ENCODE results near the gene IFNL4.
"Not testable (repeated sequence)": the region's sequence is repeated elsewhere in the genome, so short reads cannot be mapped to it uniquely, and the experiment has no call there.

The IFNL4 gene

GRCh38 chr19:39223703-39224279 is 24.9 kb downstream of the IFNL4 start:
- DNase-seq (ENCODE audit: low read depth, low spot score), result no peak

- not testable (repeated sequence) for DNase-seq (ENCODE audit: low read depth, low spot score)
Measured at GRCh38 chr19:39219108-39219507, 29.5 kb downstream of the IFNL4 start.

GRCh38 chr19:39218230-39219007 is 30.2 kb downstream of the IFNL4 start:
- DNase-seq (ENCODE audit: low read depth, low spot score), result no peak

- no peak for DNase-seq (ENCODE audit: low read depth, low spot score)
Measured at GRCh38 chr19:39217094-39217493, 31.6 kb downstream of the IFNL4 start.

- DNase-seq (ENCODE audit: low read depth, low spot score), result not testable (repeated sequence)
Measured at GRCh38 chr19:39215323-39215722, 33.3 kb downstream of the IFNL4 start.

GRCh38 chr19:39212375-39212742 is 36.3 kb downstream of the IFNL4 start:
- DNase-seq (ENCODE audit: low read depth, low spot score), result no peak

GRCh38 chr19:39211731-39212374 is 36.8 kb downstream of the IFNL4 start:
- DNase-seq (ENCODE audit: low read depth, low spot score), result no peak

GRCh38 chr19:39209196-39209595 is 39.5 kb downstream of the IFNL4 start:
- no peak for DNase-seq (ENCODE audit: low read depth, low spot score)

GRCh38 chr19:39208175-39208795 is 40.4 kb downstream of the IFNL4 start:
- DNase-seq (ENCODE audit: low read depth, low spot score), result no peak

- DNase-seq (ENCODE audit: low read depth, low spot score), result no peak
Measured at GRCh38 chr19:39207293-39207836, 41.3 kb downstream of the IFNL4 start.

- no peak for DNase-seq (ENCODE audit: low read depth, low spot score)
Measured at GRCh38 chr19:39206122-39206521, 42.5 kb downstream of the IFNL4 start.

GRCh38 chr19:39205449-39205764 is 43.2 kb downstream of the IFNL4 start:
- no peak for DNase-seq (ENCODE audit: low read depth, low spot score)

- no peak for DNase-seq (ENCODE audit: low read depth, low spot score)
Measured at GRCh38 chr19:39203372-39204341, 45.0 kb downstream of the IFNL4 start, which contains the start of gene SYCN. Gene SYCN (minus strand): TSS chr19:39204263. CDS start chr19:39204254, 9 bp downstream.

- no peak for DNase-seq (ENCODE audit: low read depth, low spot score)
Measured at GRCh38 chr19:39202998-39203355, 45.7 kb downstream of the IFNL4 start.

- DNase-seq (ENCODE audit: low read depth, low spot score), result no peak
Measured at GRCh38 chr19:39200803-39201115, 47.9 kb downstream of the IFNL4 start.

GRCh38 chr19:39200066-39200802 is 48.4 kb downstream of the IFNL4 start:
- DNase-seq (ENCODE audit: low read depth, low spot score), result no peak

- no peak for DNase-seq (ENCODE audit: low read depth, low spot score)
Measured at GRCh38 chr19:39199025-39199424, 49.6 kb downstream of the IFNL4 start.

GRCh38 chr19:39197808-39198207 is 50.8 kb downstream of the IFNL4 start:
- no peak for DNase-seq (ENCODE audit: low read depth, low spot score)

- no peak for DNase-seq (ENCODE audit: low read depth, low spot score)
Measured at GRCh38 chr19:39196860-39197562, 51.6 kb downstream of the IFNL4 start, which contains the start of gene NCCRP1. Gene NCCRP1 (plus strand): TSS chr19:39196964. CDS start chr19:39196983, 19 bp downstream.

- no peak for DNase-seq (ENCODE audit: low read depth, low spot score)
Measured at GRCh38 chr19:39196320-39196719, 52.3 kb downstream of the IFNL4 start.
